GM06990 (cell line): ENCODE results near the gene ASF1B.

Source experiments
- DNase-seq: peaks from one replicate; pipeline ENCODE4 v3.0.0-alpha.2; 2011; ENCODE audit not compliant: insufficient read length; ENCODE audit errors: extremely low read depth
- H3K27me3 ChIP-seq: replicated peaks from 2 replicates; pipeline ENCODE4 v1.6.0; 2011; ENCODE audit warnings: low read length; ENCODE audit not compliant: control insufficient read depth, insufficient read depth
- H3K36me3 ChIP-seq: 2 replicates; pipeline ENCODE4 v1.5.1; 2011; ENCODE audit warnings: low read length; ENCODE audit not compliant: control insufficient read depth, insufficient read depth
- H3K4me3 ChIP-seq: replicated peaks from 2 replicates; pipeline ENCODE4 v1.5.1; 2011; ENCODE audit warnings: low read depth, mild to moderate bottlenecking, control low read depth, low read length
- CTCF ChIP-seq: IDR thresholded peaks from 2 replicates; pipeline ENCODE4 v1.5.1; 2011; ENCODE audit warnings: low read length, control low read depth, mild to moderate bottlenecking, inconsistent platforms; ENCODE audit not compliant: insufficient read depth, poor library complexity, severe bottlenecking

Gene ASF1B

GRCh38 chr19:14177496-14178074, 41.2 kb upstream of the ASF1B start:
- Histone ChIP-seq H3K36me3 (no peaks in the 10 kb centered on the region), H3K4me3 (no peak overlapping the region), H3K27me3 (no peaks in the 10 kb centered on the region; the same call in 1 of the 2 replicates)
- no peak for TF ChIP-seq CTCF
- DNase-seq = no peak

- Histone ChIP-seq H3K4me3 (no peak overlapping the region), H3K27me3 (no peaks in the 10 kb centered on the region), H3K36me3 (no peaks in the 10 kb centered on the region)
- DNase-seq = no peak
- TF ChIP-seq CTCF = no peak
Measured at GRCh38 chr19:14175351-14175792, 39.0 kb upstream of the ASF1B start.

GRCh38 chr19:14174883-14175282, 38.5 kb upstream of the ASF1B start:
- no peak overlapping the region for H3K4me3 ChIP-seq
- no peaks in the 10 kb centered on the region for H3K36me3 ChIP-seq
- TF ChIP-seq CTCF = no peak
- H3K27me3 ChIP-seq = no peaks in the 10 kb centered on the region
- no peak for DNase-seq

GRCh38 chr19:14168993-14169392, 32.6 kb upstream of the ASF1B start:
- Histone ChIP-seq H3K4me3 (no peak overlapping the region), H3K27me3 (no peaks in the 10 kb centered on the region; the same call in 1 of the 2 replicates), H3K36me3 (no peaks in the 10 kb centered on the region)
- no peak for TF ChIP-seq CTCF
- no peak for DNase-seq

- Histone ChIP-seq H3K4me3 (no peak overlapping the region), H3K27me3 (no peaks in the 10 kb centered on the region; the same call in 1 of the 2 replicates), H3K36me3 (no peaks in the 10 kb centered on the region)
- DNase-seq = no peak
- no peak for TF ChIP-seq CTCF
Measured at GRCh38 chr19:14168259-14168972, 32.0 kb upstream of the ASF1B start.
